Smooth muscle cell of the brain vasculature (primary cell): ENCODE data around the gene SYK.
"Not testable (repeated sequence)": the region's sequence is repeated elsewhere in the genome, so short reads cannot be mapped to it uniquely, and the experiment has no call there.

ENCODE experiments used
- DNase-seq: peaks from one replicate; pipeline ENCODE4 v3.0.0-alpha.2; 2012; ENCODE audit warnings: low read depth, low spot score

SYK gene

GRCh38 chr9:90801241-90801972, at the start of gene SYK:
Gene SYK (plus strand): TSS chr9:90801819. CDS start chr9:90843899, 42,080 bp downstream.
- no peak for DNase-seq

- DNase-seq = not testable (repeated sequence)
Observed at GRCh38 chr9:90755514-90756371, 45.9 kb upstream of the SYK start.

DNA sequence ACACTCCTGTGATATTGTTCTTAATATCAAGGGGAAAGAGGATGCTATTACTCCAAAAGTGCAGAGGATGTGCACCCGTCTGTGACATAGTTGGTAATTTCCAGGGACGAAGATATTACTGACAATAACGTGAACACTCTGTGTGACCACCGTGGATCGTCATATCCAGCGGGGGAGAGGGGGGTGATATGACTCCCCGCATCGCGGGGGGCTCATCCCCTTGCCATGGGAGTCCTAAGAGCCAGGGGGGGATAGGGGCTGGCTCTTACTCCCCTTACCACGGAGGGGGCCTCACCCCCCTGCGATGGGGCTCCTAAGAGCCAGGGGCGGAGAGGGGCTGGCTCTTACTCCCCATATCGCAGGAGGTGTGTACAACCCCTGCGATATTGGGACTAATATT, 41.0 kb upstream of the SYK start:
- DNase-seq = not testable (repeated sequence)

DNA sequence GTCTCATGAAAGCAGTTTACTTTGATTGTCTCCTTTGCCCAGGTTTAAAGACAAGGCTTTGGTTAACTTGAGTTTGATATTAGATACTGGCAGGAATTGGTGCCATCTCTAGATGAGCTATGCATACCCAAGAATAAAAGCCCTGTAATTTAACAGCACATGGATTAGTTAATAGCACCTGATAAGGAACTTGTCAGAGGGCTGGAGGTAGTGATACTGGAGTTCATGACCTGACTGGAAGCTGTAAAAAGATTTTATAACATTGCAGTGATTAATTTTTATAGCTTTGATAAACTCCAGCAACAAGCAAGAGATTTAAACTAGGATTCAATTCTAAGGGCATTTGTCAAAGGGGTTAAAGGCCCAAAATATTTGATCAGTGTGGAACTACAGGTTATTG, 34.9 kb upstream of the SYK start:
- no peak for DNase-seq

DNA sequence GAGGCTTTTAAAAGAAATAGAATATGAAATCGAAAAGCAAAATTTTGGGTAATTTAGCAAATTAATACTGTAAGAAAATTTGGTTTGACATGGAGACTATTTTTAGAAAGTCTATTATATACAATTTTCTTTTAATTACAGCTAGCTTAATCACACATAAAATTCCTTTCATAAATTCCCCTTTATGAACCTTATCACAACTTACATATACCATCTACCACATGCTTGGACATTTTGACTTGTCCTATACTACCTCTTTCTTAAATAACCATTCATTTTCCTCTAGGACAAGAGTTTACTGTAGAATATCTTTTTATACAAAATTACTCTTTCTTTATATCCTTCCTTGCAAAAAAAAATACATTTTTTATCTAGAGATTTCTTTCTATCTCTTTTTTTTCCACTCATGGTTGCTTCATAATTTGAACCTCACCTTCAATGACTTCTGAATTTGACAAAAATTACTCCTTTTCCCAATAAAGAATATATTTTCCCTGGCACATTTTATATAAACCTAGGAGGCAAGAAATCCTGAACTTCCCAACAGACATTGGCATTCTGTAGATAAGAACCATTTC, 34.0 kb upstream of the SYK start:
- no peak for DNase-seq

- DNase-seq = no peak
Observed at GRCh38 chr9:90770182-90770738, 31.4 kb upstream of the SYK start.

DNA sequence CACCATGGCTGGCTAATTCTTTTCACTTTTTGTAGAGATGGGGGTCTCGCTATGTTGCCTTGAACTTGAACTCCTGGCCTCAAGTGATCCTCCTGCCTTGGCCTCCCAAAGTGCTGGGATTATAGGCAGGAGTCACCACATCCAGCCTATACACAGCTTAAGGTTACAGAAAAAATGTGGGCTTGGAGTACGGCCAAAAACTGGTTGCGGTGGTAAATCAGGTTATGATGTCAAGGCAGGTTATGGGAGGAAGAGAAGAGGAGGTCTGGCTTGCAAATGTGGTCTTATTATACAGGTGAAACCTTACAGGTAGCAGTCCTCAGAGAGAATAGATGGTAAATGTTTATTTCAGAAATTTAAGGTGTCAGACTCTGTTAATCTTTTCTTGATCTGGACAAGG, 30.7 kb upstream of the SYK start:
- DNase-seq = no peak

DNA sequence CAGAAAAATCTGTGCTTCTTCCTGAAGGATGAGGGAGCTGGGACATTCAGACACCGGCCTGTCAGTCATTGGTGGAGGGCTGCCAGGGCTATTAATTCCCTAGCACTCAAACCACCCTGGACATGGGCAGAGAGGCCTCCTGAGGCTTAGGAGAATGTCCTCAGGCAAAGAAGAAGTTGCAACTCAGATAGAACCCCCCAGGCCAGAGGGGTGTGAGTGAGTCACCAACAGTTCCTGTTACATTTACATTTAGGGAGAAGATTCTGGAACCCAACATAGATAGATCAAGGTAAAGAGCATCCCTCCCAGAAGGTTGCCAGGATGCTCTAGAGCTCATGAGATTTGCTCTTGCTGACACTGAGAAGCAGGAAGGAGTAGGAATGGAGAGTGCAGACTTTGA, 29.2 kb upstream of the SYK start:
- DNase-seq = no peak

- DNase-seq = no peak
Observed at GRCh38 chr9:90773617-90774016, 28.0 kb upstream of the SYK start.

GRCh38 chr9:90774071-90774470, 27.5 kb upstream of the SYK start:
- no peak for DNase-seq

DNA sequence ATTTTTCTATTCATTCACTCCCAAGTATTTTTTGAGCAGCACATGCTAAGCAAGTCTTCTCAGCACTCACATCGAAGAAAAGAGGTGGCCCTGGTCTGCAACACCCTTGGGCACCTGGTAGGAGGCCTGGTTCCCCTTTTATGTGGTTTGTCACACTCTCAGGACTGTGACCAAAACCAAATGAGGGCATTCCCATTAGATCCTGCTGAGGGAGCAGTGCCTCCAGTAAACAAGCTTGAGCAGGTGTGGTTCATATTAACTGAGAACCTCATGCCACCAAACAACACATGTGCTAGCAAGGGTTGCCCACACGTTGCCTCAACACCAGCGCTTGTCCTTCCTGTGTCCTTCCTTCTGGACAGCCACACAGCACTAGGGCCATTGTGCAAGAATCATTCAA, 26.9 kb upstream of the SYK start:
- no peak for DNase-seq

- DNase-seq = no peak
Observed at GRCh38 chr9:90775657-90776056, 26.0 kb upstream of the SYK start.

DNA sequence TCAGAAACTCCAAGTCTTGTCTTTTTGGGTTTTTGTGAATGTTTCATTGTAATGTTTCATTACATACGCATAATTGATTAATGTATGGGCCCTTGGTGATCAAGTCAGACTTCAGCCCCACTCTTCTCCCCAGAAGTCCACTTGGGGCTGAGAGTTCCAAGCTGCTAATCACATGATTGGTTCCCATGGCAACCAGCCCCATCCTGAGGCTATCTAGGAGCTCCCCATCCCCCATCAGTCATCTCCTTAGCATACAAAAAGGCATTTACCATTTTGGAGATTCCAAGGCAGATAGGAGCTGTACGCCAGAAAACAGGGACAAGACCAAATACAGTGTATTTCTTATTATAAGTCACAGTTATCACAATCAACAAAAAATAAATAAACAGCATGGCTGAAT, 22.9 kb upstream of the SYK start:
- no peak for DNase-seq

DNA sequence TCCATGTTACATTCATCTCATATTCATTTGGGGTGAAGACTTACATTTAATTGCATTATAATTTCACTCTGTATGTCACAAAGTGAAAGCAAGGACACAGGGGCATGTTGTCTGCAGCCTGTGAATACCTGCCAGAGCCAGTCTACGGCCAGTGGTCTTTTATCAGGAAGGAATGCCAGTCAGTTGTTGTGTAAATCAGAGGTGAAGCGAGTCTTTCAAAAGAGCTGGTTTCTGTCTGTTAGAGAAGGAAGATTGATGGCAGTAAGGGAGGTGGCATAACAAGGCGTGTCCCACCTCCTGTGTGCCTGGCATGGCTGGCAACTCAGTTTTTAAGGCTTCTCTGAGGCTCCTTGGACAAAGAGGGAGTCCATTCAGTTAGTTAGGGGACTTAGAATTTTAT, 18.1 kb upstream of the SYK start:
- no peak for DNase-seq

DNA sequence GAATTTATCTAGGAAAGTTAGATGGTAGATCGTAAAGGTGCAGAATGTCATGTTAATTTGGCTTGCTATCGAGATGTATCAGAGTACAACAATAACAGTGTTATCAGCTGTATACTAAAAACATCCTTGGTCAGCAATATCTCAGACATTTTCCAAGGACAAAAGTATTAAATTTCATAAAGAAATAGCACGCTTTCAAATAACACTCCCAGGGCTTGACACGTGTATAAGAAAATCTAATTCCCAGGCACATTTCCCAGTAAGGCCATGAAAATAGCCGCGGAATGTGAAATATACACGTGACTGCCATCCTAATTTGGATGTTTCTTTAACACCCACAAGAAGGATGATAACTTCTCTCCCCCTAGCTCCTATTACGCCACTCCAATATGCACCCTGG, 17.7 kb upstream of the SYK start:
- DNase-seq = no peak

DNA sequence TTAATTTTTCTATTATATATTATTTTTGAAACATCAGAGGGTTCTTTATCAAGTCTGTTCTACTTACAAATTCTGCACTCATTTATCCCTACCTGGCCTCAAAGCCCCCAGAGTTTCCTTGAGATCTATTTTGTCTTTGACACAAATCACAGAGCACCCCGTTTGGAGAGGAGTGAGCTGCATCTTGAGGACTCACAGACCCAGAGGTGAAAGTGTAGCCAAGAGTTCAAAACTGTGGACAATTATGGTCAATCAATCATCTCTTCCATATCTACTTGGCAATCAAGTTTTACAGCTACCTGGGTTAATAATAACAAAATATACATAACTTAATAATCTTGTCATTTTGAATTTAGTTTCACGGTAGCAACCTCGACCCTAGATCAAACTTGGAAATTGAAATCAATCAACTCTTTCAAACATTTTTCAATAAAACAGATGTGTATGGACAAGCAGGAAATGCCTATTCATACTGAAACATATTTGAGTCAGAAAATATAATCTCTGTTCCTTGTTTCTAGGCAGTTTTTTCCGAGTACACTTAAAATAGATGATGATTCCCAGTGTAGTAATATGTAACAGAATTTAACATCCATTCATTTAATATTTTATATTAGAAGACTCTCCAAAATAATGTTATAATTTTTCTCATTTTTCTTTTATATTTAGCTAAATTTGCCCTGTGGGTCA, 13.7 kb upstream of the SYK start:
- no peak for DNase-seq

DNA sequence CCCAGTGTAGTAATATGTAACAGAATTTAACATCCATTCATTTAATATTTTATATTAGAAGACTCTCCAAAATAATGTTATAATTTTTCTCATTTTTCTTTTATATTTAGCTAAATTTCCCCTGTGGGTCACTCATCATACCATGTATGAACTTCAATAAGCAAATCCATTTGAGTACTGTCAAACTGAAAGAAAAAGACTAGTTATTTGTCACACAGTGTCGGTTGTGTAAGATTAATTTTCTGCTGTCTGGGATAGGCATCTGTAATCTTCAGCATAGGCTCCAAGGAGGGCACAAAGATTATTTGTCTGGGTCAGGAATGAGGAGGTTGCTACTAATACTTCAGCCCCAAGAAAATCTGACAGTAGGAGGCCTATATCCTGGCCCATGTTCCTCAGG, 13.1 kb upstream of the SYK start:
- DNase-seq = not testable (repeated sequence)

DNA sequence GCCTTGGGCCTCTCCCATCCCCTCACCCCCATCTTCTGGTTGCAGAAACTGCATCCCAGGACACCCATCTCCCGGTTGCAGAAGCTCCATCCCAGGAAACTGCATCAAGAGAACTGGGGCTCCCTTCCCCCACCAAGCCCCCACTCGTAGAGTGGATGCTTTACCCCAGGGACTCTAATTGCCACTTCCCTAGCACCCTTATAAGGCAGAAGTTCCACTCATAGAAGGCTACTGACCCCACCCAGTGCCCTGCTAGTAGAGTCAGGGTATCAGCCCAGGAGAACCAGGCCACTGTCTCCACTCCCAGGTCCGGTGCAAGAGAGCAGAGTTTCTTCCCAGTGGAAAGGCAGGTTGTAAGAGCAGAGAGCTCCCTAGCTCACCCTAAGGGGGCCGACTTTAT, 12.2 kb upstream of the SYK start:
- no peak for DNase-seq

GRCh38 chr9:90789862-90790261, 11.8 kb upstream of the SYK start:
- no peak for DNase-seq

DNA sequence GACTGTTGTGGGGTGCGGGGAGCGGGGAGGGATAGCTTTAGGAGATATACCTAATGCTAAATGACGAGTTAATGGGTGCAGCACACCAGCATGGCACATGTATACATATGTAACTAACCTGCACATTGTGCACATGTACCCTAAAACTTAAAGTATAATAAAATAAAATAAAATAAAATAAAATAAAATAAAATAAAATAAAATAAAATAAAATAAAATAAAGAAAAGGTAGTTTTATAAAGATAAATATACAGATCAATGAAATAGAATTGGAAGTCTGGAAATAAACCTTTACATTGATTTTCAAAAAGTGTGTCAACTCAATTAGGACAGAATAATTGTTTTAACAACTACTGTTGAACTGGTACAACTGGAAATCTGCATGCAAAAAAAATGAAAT, 8.6 kb upstream of the SYK start:
- DNase-seq = not testable (repeated sequence)

GRCh38 chr9:90793729-90794128, 7.9 kb upstream of the SYK start:
- DNase-seq = no peak

DNA sequence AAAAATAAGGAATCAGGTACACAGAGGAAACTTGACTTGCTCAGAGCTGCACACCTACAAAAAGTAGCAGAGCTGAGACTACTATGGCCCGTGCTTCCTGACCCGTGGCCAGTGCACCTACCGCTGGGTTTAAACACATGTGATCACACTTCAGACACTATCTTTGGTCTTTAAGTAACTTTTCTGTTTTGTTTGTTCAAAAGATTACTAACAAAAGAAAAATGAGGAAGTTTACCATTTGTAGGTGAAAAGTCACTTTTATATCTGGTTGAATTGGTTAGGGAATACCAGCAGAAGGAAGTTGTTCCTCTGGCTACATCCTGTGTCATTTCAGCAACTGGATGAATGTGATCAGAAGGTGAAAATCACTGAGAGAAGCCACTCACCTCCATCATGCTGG, 6.5 kb upstream of the SYK start:
- no peak for DNase-seq
